Measurements from ENCODE around the gene BRAP.

Gene BRAP

DNA sequence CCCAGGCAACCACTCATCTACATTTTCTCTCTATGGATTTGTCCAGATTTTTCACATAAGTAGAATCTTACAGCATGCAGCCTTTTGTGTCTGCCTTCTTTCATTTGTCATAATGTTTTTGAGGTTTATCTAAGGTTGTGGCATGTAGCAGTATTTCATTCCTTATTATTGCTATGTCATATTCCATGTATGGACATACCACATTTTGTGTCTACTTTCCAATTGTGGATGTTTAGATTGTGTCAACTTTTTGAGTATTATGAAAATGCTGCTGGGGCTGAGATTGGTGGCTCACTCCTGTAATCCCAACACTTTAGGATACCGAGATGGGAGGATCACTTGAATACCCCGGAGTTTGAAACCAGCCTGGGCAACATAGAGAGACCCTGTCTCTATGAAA lies 83.4 kb downstream of the BRAP start:
- H3K27ac ChIP-seq, result no peak overlapping the region
- TF ChIP-seq CTCF (conservative IDR thresholded peaks at IDR 0.05), result no peak

GRCh38 chr12:111600986-111601385 lies 84.8 kb downstream of the BRAP start:
- peak overlapping the region; percentile 100 for H3K27ac ChIP-seq

DNA sequence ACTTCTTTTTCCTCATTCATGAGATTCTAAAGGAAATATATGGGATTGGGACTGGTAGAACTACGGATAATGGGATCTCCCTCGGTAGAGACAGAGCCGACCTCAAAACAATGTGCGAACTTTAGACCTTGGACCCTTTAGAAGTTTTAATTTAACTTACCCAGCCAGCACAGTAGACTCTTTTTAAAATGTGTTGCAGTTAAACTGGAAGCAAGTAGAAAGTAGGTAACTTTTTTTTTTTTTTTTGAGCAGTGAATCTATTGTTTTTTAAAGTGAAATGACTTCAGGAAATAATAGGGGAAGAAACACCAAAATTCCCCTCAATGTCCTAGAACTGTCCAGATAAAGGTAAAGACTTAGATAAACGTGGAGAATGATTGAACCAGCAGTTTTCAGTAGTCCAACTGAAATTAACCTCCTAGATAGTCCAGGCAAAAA lies 85.5 kb downstream of the BRAP start:
- H3K27ac ChIP-seq, result peak overlapping the region; percentile 100
- TF ChIP-seq CTCF (conservative IDR thresholded peaks at IDR 0.05), result no peak

DNA sequence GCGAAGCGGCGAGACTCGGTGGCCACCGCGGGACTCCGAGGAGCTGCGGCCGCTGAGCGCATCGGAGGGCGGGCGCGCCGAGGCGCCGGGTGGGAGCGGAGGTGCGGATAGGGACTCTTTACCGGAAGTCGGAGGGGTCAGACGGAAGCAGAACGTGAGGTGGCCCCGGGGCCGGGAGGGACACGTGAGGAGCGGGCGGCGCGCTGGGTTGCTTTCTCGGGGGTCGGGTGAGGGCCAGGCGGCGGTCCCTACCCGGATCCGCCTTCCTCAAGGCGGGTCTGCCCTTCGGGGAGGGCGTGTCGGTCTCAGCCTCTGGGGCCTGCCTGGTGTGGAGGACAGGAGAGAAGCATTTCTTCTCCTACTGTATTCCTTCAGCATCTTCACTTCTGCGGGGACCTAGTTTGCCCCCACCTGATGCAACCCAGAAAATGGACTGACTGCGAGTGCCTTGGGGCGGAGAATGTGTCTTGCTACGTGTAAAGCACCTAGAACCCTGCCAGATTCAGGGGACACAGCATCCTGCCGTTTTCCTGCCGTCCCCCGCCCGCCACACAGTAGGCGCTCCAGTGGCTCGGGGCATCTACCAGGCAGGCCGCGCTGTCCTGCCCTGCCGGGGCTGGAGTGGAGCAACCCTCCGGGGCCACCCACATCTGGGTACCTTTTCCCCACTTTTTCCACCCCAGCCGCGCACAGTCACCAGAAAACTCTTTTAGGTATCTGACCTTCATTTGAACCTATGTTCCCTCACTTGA lies 86.1 kb downstream of the BRAP start:
- TF ChIP-seq CTCF (conservative IDR thresholded peaks at IDR 0.05), result no peak
- H3K27ac ChIP-seq, result peak overlapping the region; percentile 100

DNA sequence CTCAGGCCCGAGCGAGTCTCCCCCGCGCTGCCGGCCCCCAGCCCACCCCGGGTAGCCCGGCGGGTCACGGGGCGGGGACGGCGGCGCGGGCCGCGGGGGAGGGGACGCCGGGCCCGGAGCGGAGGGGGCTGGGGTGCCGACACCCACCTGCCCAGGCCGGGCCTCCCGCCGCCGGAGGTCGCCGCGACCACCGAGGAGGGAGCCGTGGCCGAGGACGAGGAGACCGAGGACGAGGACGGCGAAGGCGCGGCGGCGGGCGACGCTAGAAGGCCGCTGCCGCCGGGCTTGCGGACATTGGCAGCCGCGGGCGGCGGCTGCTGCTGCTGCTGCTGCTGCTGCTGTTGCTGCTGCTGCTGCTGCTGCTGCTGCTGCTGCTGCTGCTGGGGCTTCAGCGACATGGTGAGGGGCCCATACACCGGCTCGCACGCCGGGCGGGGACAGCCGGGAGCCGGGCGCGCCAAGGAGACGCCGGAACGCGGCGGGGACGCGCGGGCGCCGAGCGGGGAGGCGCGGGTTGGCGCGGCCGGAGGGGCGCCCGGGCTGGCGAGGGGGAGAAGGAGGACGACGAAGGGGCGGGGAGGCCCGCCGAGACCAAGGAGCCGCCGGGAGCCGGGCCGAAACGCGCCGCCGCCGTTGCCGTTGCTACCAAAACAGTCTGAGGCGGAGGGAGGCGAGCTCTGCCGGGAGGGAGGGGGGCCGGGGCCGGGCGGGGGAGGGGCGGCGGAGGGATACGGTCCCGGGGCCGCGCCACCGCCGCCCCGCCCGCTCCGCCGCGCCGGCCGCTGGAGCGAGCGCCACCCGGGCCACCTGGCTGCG lies 86.9 kb downstream of the BRAP start, which contains the start of gene ATXN2:
Gene ATXN2, minus strand, starts transcription at position 679 of the 816 bp plus-strand sequence. Its CDS starts 281 bp downstream, at position 398.
- H3K27ac ChIP-seq, result peak within 1 kb of the TSS; percentile 100
- TF ChIP-seq CTCF (conservative IDR thresholded peaks at IDR 0.05), result no peak

- no peak for TF ChIP-seq CTCF (conservative IDR thresholded peaks at IDR 0.05)
- peak overlapping the region; percentile 100 for H3K27ac ChIP-seq
Observed at GRCh38 chr12:111597831-111598636, 87.7 kb downstream of the BRAP start.

- peak overlapping the region; percentile 100 for H3K27ac ChIP-seq
- no peak for TF ChIP-seq CTCF (conservative IDR thresholded peaks at IDR 0.05)
Observed at GRCh38 chr12:111596985-111597830, 88.5 kb downstream of the BRAP start.

- H3K27ac ChIP-seq, result peak overlapping the region; percentile 100
Observed at GRCh38 chr12:111595341-111595835, 90.4 kb downstream of the BRAP start.
